BLaER1 (cell line): ENCODE measurements around the gene MORF4L1.
"Not testable (repeated sequence)": the region's sequence is repeated elsewhere in the genome, so short reads cannot be mapped to it uniquely, and the experiment has no call there.

ENCODE experiments used
- H3K27ac ChIP-seq: shearing (Covaris generic); formaldehyde crosslinking; 2 replicates; pipeline ENCODE4 v1.8.1; 2022
- H3K27me3 ChIP-seq: shearing (Covaris generic); formaldehyde crosslinking; 2 replicates; pipeline ENCODE4 v1.8.1; 2022
- H3K36me3 ChIP-seq: shearing (Covaris generic); formaldehyde crosslinking; 2 replicates; pipeline ENCODE4 v1.8.1; 2022
- H3K4me1 ChIP-seq: shearing (Covaris generic); formaldehyde crosslinking; 2 replicates; pipeline ENCODE4 v1.8.1; 2022
- H3K4me2 ChIP-seq: shearing (Covaris generic); formaldehyde crosslinking; 2 replicates; pipeline ENCODE4 v1.8.1; 2022
- H3K4me3 ChIP-seq: shearing (Covaris generic); formaldehyde crosslinking; 2 replicates; pipeline ENCODE4 v1.8.1; 2022
- H3K9ac ChIP-seq: shearing (Covaris generic); formaldehyde crosslinking; 2 replicates; pipeline ENCODE4 v1.8.1; 2022
- H3K9me3 ChIP-seq: shearing (Covaris generic); formaldehyde crosslinking; 2 replicates; pipeline ENCODE4 v1.8.1; 2022
- H4K20me1 ChIP-seq: shearing (Covaris generic); formaldehyde crosslinking; 2 replicates; pipeline ENCODE4 v1.8.1; 2022
- Cebpa-rat ChIP-seq: shearing (Covaris generic); IDR thresholded peaks from 2 replicates; pipeline ENCODE4 v1.8.1; 2022

MORF4L1 gene

GRCh38 chr15:78840661-78841375 lies 31.9 kb upstream of the MORF4L1 start:
- H4K20me1 ChIP-seq = no peaks in the 10 kb centered on the region
- no peaks in the 10 kb centered on the region for H3K36me3 ChIP-seq
- no peak overlapping the region for H3K4me3 ChIP-seq
- H3K9me3 ChIP-seq = no peaks in the 10 kb centered on the region
- peak overlapping the region; percentile 58 for H3K4me2 ChIP-seq
- no peak for TF ChIP-seq Cebpa-rat
- no peaks in the 10 kb centered on the region for H3K27me3 ChIP-seq
- H3K27ac ChIP-seq = no peak overlapping the region; the same call in 1 of the 2 replicates
- H3K9ac ChIP-seq = no peak overlapping the region
- peaks cover 21% of the 10 kb centered on the region for H3K4me1 ChIP-seq

GRCh38 chr15:78841376-78841706 lies 31.3 kb upstream of the MORF4L1 start:
- Histone ChIP-seq H3K9ac (no peak overlapping the region), H3K4me2 (peak overlapping the region; percentile 58), H3K9me3 (no peaks in the 10 kb centered on the region), H3K27me3 (no peaks in the 10 kb centered on the region), H4K20me1 (no peaks in the 10 kb centered on the region), H3K4me3 (no peak overlapping the region), H3K36me3 (no peaks in the 10 kb centered on the region), H3K27ac (no peak overlapping the region), H3K4me1 (peaks cover 21% of the 10 kb centered on the region)
- TF ChIP-seq Cebpa-rat = no peak

- peaks cover 21% of the 10 kb centered on the region for H3K4me1 ChIP-seq
- H3K4me3 ChIP-seq = no peak overlapping the region
- no peaks in the 10 kb centered on the region for H4K20me1 ChIP-seq
- H3K27ac ChIP-seq = no peak overlapping the region
- no peaks in the 10 kb centered on the region for H3K9me3 ChIP-seq
- no peaks in the 10 kb centered on the region for H3K36me3 ChIP-seq
- TF ChIP-seq Cebpa-rat = no peak
- no peak overlapping the region for H3K9ac ChIP-seq
- H3K4me2 ChIP-seq = peak overlapping the region; percentile 58
- no peaks in the 10 kb centered on the region for H3K27me3 ChIP-seq
Observed at GRCh38 chr15:78841891-78842290, 30.8 kb upstream of the MORF4L1 start.

- peaks cover 21% of the 10 kb centered on the region for H3K4me1 ChIP-seq
- no peak overlapping the region for H3K4me2 ChIP-seq
- H3K27ac ChIP-seq = no peak overlapping the region
- no peaks in the 10 kb centered on the region for H3K27me3 ChIP-seq
- no peak overlapping the region for H3K9ac ChIP-seq
- TF ChIP-seq Cebpa-rat = no peak
- H3K9me3 ChIP-seq = no peaks in the 10 kb centered on the region
- no peak overlapping the region for H3K4me3 ChIP-seq
- H4K20me1 ChIP-seq = no peaks in the 10 kb centered on the region
- H3K36me3 ChIP-seq = no peaks in the 10 kb centered on the region
Observed at GRCh38 chr15:78842519-78842918, 30.2 kb upstream of the MORF4L1 start.

- not testable (repeated sequence) for H3K36me3 ChIP-seq, H3K9ac ChIP-seq, H3K4me2 ChIP-seq, H4K20me1 ChIP-seq, H3K4me3 ChIP-seq, H3K27ac ChIP-seq, H3K27me3 ChIP-seq, H3K4me1 ChIP-seq, H3K9me3 ChIP-seq
Observed at GRCh38 chr15:78846906-78847305, 25.8 kb upstream of the MORF4L1 start.

GRCh38 chr15:78847387-78847906 lies 25.2 kb upstream of the MORF4L1 start:
- H3K4me1 ChIP-seq, H3K27me3 ChIP-seq, H3K9me3 ChIP-seq, H3K4me2 ChIP-seq, H3K27ac ChIP-seq, H3K4me3 ChIP-seq, H3K9ac ChIP-seq, H4K20me1 ChIP-seq, H3K36me3 ChIP-seq: not testable (repeated sequence)

- Histone ChIP-seq H3K27me3 (no peaks in the 10 kb centered on the region), H3K9ac (no peak overlapping the region), H3K9me3 (0 out of 2 replicates have a peak, but pooled peaks cover 4% of the 10 kb centered on the region), H3K36me3 (no peaks in the 10 kb centered on the region), H3K27ac (no peak overlapping the region), H3K4me1 (no peaks in the 10 kb centered on the region), H4K20me1 (no peaks in the 10 kb centered on the region), H3K4me3 (no peak overlapping the region), H3K4me2 (no peak overlapping the region)
- TF ChIP-seq Cebpa-rat = no peak
Observed at GRCh38 chr15:78850352-78850751, 22.3 kb upstream of the MORF4L1 start.

GRCh38 chr15:78850941-78851755 lies 21.5 kb upstream of the MORF4L1 start:
- Histone ChIP-seq H3K9me3 (0 out of 2 replicates have a peak, but pooled peaks cover 4% of the 10 kb centered on the region), H3K4me1 (no peaks in the 10 kb centered on the region), H3K36me3 (no peaks in the 10 kb centered on the region), H3K27ac (no peak overlapping the region), H3K4me2 (no peak overlapping the region), H4K20me1 (no peaks in the 10 kb centered on the region), H3K4me3 (no peak overlapping the region), H3K27me3 (no peaks in the 10 kb centered on the region), H3K9ac (no peak overlapping the region)
- no peak for TF ChIP-seq Cebpa-rat

- H4K20me1 ChIP-seq = no peaks in the 10 kb centered on the region
- H3K9me3 ChIP-seq = 0 out of 2 replicates have a peak, but pooled peaks cover 4% of the 10 kb centered on the region
- H3K36me3 ChIP-seq = no peaks in the 10 kb centered on the region
- no peak overlapping the region for H3K27ac ChIP-seq
- H3K9ac ChIP-seq = no peak overlapping the region
- no peaks in the 10 kb centered on the region for H3K27me3 ChIP-seq
- H3K4me1 ChIP-seq = no peaks in the 10 kb centered on the region
- H3K4me2 ChIP-seq = no peak overlapping the region
- no peak for TF ChIP-seq Cebpa-rat
- H3K4me3 ChIP-seq = no peak overlapping the region
Observed at GRCh38 chr15:78853500-78853899, 19.2 kb upstream of the MORF4L1 start.

- Histone ChIP-seq H3K9me3 (0 out of 2 replicates have a peak, but pooled peaks cover 4% of the 10 kb centered on the region), H3K4me1 (no peaks in the 10 kb centered on the region), H3K9ac (no peak overlapping the region), H3K27me3 (no peaks in the 10 kb centered on the region), H3K4me3 (no peak overlapping the region), H3K27ac (no peak overlapping the region), H4K20me1 (no peaks in the 10 kb centered on the region), H3K4me2 (no peak overlapping the region), H3K36me3 (no peaks in the 10 kb centered on the region)
- TF ChIP-seq Cebpa-rat = no peak
Observed at GRCh38 chr15:78854833-78855372, 17.8 kb upstream of the MORF4L1 start.
